HG02588 (cell line): ENCODE results near the gene LSAMP.

Source experiments
- ATAC-seq: cut with Tn5 transposase; IDR thresholded peaks from one replicate; pipeline ENCODE4 v1.9.1; 2021; ENCODE audit warnings: mild to moderate bottlenecking, moderate library complexity; ENCODE audit not compliant: unreplicated experiment

LSAMP gene

GRCh38 chr3:116433552-116433951 lies 11.7 kb downstream of the LSAMP start:
- no peak for ATAC-seq

GRCh38 chr3:116432795-116433194 lies 12.5 kb downstream of the LSAMP start:
- no peak for ATAC-seq

DNA sequence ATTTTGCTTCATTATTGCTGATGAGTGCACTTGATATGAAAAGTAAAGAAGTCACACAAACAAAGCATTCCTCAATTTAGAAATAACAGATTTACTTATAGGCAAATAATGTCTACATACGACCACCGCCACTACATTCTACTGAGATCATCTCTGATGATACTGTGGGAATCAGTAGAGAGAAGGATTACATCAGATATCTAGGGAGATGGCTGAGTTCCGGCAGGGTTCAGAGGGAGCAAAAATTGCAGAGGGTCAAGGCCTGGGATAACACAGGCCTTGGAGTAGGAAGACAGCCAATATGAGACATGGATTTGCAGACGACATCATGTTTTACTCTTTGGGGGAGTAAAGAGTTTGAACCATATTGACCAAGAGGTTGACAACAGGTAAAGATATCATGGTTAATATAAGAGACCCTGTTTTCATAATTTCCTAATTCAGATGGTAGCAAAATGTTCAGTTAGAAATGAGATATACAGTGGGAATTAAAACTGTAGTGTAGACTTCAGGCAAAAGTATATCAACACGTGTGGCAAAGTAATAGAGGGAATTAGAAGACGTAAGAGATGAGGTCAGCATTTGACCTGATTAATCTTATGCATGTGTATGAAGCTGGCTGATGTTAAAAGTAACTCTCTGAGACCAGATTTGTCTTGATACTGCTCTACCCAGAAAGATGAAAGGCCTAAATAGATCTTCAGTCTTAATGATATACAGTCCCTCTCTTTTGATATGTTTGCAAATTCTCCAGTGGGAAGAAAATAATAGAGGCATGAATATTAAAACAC lies 15.6 kb downstream of the LSAMP start:
- ATAC-seq: no peak

DNA sequence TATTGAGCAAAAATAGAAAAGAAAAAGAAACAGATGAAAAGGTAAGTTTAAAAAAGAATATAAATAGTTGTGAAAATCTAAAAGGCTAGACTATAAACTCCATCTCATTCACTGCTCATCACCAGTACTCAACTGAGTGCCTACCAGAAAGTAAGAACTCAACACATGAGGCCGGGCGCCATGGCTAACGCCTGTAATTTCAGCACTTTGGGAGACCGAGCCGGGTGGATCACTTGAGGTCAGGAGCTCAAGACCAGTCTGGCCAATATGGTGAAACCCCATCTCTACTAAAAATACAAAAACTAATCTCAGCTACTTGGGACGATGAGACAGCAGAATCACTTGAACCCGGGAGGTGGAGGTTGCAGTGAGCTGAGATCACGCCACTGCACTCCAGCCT lies 19.3 kb downstream of the LSAMP start:
- ATAC-seq: no peak

DNA sequence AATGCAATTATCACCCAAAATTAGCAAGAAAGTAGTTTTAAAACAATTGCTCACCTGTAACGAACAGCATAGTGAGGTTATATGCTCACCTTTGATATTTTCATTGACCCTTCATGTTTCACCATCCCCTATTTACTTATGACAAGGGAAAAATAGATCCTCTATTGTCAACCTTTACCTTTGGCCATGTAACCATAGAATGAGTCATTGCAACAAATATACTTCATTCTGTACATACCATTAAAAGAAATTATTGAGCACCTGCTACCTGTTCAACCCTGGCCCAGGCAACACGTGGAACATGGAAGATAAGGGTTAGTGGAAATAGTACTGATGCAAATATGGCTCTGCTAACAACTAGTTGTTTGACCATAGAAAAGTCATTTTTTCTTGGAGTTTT lies 20.2 kb downstream of the LSAMP start:
- ATAC-seq: no peak

DNA sequence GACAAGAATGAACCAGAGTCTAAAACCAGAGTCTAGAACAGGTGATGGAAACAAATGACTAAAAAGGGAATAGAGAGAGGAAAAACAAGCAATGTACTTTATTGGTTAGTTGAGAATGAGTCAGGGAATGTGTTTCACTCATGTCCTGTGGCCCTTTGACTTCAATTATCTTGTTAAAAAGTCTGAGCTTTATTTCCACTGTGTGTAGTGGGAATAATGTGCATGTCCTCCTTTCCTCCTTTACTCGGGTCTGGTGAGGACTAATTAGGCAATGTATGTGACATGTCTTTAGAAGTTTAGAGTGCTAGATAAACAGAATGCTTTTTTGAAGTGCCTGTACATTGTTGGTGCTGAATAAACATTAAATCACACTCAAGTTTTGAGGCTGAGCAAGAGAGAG lies 21.3 kb downstream of the LSAMP start:
- ATAC-seq: no peak

- no peak for ATAC-seq
Observed at GRCh38 chr3:116423374-116423773, 21.9 kb downstream of the LSAMP start.

DNA sequence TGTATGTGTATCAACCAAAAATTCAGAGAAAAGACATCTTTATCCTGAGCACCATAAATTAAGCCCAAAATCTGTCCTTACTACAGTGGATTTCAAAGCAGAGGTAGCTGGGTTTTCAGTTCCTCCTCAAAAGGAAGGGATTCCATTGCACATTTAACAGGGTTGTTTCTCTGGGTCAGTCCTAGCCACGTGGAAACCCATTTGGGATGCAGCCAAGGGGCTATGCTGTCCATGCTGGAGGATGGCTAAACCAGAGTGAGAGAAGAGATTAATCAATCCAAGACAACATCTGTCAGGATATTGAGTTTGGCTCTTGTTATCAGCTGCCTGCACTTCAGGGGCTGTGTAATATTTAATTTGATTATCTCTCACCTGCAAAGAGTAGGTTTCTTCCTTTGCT lies 28.1 kb downstream of the LSAMP start:
- no peak for ATAC-seq

DNA sequence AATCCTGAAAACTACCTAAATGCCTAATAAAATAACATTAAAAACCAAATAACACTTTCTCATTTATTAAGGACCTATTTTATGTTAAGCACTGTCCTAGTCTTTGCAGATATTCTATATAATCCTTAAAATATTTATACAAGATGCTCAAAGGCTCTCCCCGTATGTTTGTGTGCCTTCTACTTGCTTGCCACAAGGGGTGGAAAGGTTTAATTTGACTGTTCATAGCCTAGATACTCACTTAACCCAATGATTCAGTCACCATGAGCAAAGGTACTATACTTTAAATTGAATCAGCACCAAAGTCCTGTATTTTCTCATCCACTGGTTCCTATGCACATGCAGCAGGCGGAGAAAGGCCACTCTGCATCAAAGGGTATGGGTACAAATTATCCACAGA lies 32.0 kb downstream of the LSAMP start:
- no peak for ATAC-seq

DNA sequence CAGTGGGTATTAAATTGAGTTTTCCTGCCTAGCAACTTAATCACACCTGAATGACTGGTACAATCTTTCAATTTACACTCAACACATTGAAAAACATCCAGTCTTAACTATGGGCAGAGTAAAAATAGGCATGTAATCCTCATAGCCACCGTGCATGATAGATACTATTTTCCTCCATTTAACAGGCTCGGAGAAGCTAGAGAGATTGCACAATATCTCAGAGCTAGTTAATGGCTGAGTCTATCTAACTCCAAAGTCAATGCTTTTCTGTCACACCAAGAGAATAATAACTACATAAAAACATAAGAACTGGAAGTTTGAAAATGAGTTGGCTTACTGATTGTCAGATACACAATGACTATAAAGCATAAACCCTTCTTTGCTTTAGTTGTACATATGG lies 36.8 kb downstream of the LSAMP start:
- no peak for ATAC-seq

- no peak for ATAC-seq
Observed at GRCh38 chr3:116405231-116405630, 40.1 kb downstream of the LSAMP start.

- ATAC-seq: no peak
Observed at GRCh38 chr3:116399701-116400226, 45.5 kb downstream of the LSAMP start.

DNA sequence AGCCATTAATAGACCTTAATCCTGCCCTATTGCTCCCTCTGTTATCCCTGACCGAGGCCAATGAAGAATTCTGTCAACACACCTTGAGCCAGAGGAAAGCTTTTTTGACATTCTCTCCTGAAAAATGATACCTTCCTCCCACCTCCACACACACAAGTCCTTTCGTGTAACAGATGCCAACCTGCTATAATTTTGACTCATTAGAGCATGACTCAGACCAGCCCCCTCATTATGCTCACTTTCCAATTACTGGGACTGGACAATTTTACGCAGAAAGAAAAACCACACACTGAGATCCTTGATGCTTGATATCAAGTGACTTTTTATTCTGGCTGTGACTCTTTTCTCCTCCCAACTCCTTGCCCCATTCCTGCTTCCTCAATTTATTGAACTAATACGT lies 50.9 kb downstream of the LSAMP start:
- ATAC-seq: no peak

GRCh38 chr3:116393199-116393598 lies 52.1 kb downstream of the LSAMP start:
- ATAC-seq: no peak

DNA sequence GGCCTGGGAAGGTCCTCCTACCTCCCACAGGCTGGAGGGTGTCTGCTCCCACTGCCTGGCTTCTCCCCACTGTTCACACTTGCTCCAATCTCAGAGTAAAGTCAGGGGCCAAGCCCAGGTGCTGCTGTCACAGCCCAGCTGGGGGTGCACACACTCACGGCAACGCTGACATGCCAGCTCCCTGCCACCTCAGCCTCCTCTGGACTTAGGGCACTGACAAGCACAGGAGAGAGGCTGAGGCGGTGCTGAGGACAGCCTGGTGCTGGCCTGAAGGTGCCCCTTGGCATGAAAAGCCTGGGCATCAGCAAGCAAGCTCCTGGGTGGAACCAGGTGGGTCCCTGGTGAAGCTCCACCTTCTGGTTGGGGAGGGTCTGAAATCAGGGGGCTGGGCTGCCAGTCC lies 53.0 kb downstream of the LSAMP start:
- ATAC-seq: no peak

DNA sequence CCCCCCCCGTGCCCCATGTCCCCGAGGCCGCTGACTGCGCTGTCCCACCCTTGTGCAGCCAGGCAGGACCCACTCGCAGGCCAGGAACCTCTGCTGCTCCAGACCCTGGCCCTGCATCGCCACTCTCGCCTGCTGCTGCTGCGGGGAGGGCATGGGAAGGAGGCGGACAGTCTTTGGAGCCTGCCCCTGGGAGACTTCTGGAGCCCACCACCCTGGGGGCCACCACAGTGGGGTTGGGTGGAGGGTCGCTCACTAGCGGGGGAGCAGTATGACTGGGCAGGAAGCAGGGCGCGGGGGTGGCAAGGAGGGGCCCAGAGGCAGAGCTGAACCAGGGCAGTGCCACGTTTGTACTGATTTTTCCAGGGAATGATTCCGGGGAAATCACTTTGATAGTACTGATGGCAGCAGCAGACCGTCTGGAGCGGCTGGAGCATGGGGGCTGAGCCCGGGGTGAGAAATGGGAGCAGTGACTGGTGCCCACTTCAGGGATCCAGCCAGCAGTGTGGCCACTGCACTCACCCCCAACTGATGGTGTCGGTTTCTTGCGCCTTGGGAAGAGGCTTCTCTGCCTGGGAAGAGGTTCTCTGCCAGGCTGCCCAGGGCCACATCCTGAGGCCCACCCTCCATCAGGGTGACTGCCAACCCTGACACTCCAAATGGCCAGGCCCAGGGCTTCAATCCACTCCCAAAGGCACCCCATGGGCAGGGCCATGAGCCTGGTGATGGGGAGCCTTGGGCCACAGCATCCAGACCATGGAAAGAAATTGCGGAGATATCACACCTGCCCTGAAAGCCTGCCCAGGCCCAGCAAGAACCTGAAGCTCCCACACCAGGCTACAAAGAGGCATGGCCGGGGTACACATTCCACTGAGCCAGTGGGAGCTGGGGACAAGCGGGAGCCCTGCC lies 53.7 kb downstream of the LSAMP start:
- ATAC-seq: no peak

GRCh38 chr3:116390318-116390717 lies 55.0 kb downstream of the LSAMP start:
- no peak for ATAC-seq

GRCh38 chr3:116388867-116389385 lies 56.4 kb downstream of the LSAMP start:
- no peak for ATAC-seq

DNA sequence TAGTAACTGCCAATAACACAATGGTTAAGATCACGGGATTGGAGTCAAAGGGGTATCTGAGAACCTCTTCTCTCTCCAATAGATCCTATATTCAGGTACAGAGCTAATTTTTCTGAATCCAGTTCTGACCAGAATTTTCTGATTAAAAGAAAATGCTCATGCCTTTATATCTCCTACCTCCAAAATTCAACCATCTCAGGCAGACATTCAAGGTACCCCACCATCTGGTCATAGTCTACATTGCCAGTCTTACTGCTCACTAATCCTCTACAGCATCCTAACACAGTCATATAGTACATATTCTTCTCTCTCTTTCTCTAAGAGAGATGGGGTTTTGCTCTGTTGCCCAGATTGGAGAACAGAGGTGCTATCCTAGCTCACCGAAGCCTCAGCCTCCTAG lies 59.1 kb downstream of the LSAMP start:
- no peak for ATAC-seq

- no peak for ATAC-seq
Observed at GRCh38 chr3:116384717-116385116, 60.6 kb downstream of the LSAMP start.

GRCh38 chr3:116378077-116378476 lies 67.2 kb downstream of the LSAMP start:
- no peak for ATAC-seq

GRCh38 chr3:116374901-116375300 lies 70.4 kb downstream of the LSAMP start:
- no peak for ATAC-seq
